K562 (cell line): Measurements from ENCODE around the gene ANOS1. TPM values are rescaled to one million over a fixed set of nuclear protein-coding genes. Genes with fewer than 3 reads are reported as not detected.

Experiments used
- ATAC-seq: fragments of 200-7000 bp; cut with Tn5 transposase; 3 replicates; pipeline ENCODE4 v1.9.1; 2020; ENCODE audit warnings: moderate library complexity
- BruUV-seq: library from RNA; stranded (reverse); fragments of 400-500 nt; replicated peaks from 2 replicates; lab custom pipeline; 2021; lab: Mats Ljungman, UMichigan
- CTCF ChIA-PET: fragments of 300-600 bp; formaldehyde crosslinking; extraction: SDS; loops from one replicate; lab custom pipeline; 2021; ENCODE audit warnings: low intra/inter-chr PET ratio; lab: Yijun Ruan, JAX
- POLR2A ChIA-PET: fragments of 300-600, 350-650 bp; sonication (Branson Sonifier 250); formaldehyde crosslinking; extraction: SDS; loops from one replicate; lab custom pipeline; 2021; ENCODE audit warnings: antibody characterized with exemption, inconsistent platforms; lab: Yijun Ruan, JAX
- DNase-seq, 4 experiments: peaks; one replicate each; pipeline versions ENCODE4 v3.0.0 to v3.0.0-alpha.2; 2011 to 2018; ENCODE audit warnings: low spot score in 3 of 4, mixed read lengths in 3 of 4; ENCODE audit errors: extremely low read depth in 1 of 4
- FAIRE-seq: peaks from 2 replicates; lab custom pipeline; 2011; peaks lifted over from hg19 to GRCh38; lab: Jason Lieb, UNC
- H2AFZ ChIP-seq: 2 replicates; pipeline ENCODE4 v1.6.0; 2011; ENCODE audit warnings: low read depth, low read length, control low read depth, inconsistent platforms
- H3K27ac ChIP-seq: fragments of 200-600 bp; 3 replicates; pipeline ENCODE4 v1.8.0; 2011; ENCODE audit warnings: low read depth, mild to moderate bottlenecking, control low read depth, inconsistent platforms, low read length, moderate library complexity, mixed read lengths; ENCODE audit errors: extremely low read depth
- H3K27me3 ChIP-seq, 2 experiments: fragments of 300-600 bp in 1 of 2; 2 replicates in 1 of 2; 3 replicates in 1 of 2; pipeline versions ENCODE4 v1.6.0 to v1.8.0; 2011; ENCODE audit warnings: inconsistent platforms in 2 of 2, low read length in 2 of 2, mild to moderate bottlenecking in 1 of 2, mixed read lengths in 1 of 2, moderate library complexity in 1 of 2; ENCODE audit not compliant: control insufficient read depth in 2 of 2, insufficient read depth in 2 of 2
- H3K36me3 ChIP-seq: fragments of 300-600 bp; 3 replicates; pipeline ENCODE4 v1.8.0; 2011; ENCODE audit warnings: mild to moderate bottlenecking, low read length, inconsistent platforms; ENCODE audit not compliant: control insufficient read depth, insufficient read depth
- H3K4me1 ChIP-seq, 2 experiments: fragments of 200-600 bp in 1 of 2; replicated peaks in 1 of 2; 2 replicates in 1 of 2; 3 replicates in 1 of 2; pipeline versions ENCODE4 v1.5.1 to v1.8.0; 2011; ENCODE audit warnings: inconsistent platforms in 2 of 2, low read length in 2 of 2, mild to moderate bottlenecking in 1 of 2, mixed read lengths in 1 of 2, moderate library complexity in 1 of 2; ENCODE audit not compliant: control insufficient read depth in 2 of 2, insufficient read depth in 2 of 2
- H3K4me2 ChIP-seq: 2 replicates; pipeline ENCODE4 v1.6.1; 2011; ENCODE audit warnings: low read length, control low read depth, inconsistent platforms, mixed read lengths; ENCODE audit not compliant: insufficient read depth
- H3K4me3 ChIP-seq: fragments of 200-600 bp; sonication (generic), shearing (Covaris generic); 2 replicates; pipeline ENCODE4 v1.5.1; 2016; ENCODE audit warnings: control low read depth, inconsistent platforms
- H3K79me2 ChIP-seq: fragments of 200-600 bp; 3 replicates; pipeline ENCODE4 v1.8.0; 2011; ENCODE audit warnings: low read length, inconsistent platforms; ENCODE audit not compliant: control insufficient read depth, insufficient read depth
- H3K9ac ChIP-seq, 2 experiments: 2 replicates each; pipeline versions ENCODE4 v1.6.0 to v1.6.1; 2011; ENCODE audit warnings: low read depth in 2 of 2, low read length in 2 of 2, control low read depth in 1 of 2, inconsistent platforms in 1 of 2, mild to moderate bottlenecking in 1 of 2, mixed read lengths in 1 of 2; ENCODE audit not compliant: insufficient read depth in 1 of 2
- H3K9me1 ChIP-seq: one replicate; pipeline ENCODE4 v1.6.0; 2011; ENCODE audit warnings: inconsistent platforms, mild to moderate bottlenecking, low read length, moderate library complexity; ENCODE audit not compliant: control insufficient read depth, insufficient read depth
- H3K9me3 ChIP-seq: replicated peaks from 2 replicates; pipeline ENCODE4 v1.5.1; 2011; ENCODE audit warnings: low read depth, low read length, inconsistent platforms; ENCODE audit not compliant: control insufficient read depth, insufficient read depth
- H4K20me1 ChIP-seq: replicated peaks from 2 replicates; pipeline ENCODE4 v1.6.1; 2011; ENCODE audit warnings: low read length, inconsistent platforms, mixed read lengths; ENCODE audit not compliant: control insufficient read depth, insufficient read depth
- MEF2D ChIP-seq: conservative IDR thresholded peaks from 2 replicates; pipeline ENCODE4 v1.6.1; 2016; ENCODE audit warnings: low read depth, missing genetic modification characterization, missing compliant biosample characterization
- MXD1 ChIP-seq: fragments of 250-450 bp; sonication (Bioruptor Pico); IDR thresholded peaks from 2 replicates; pipeline ENCODE4 v1.8.0; 2021; ENCODE audit warnings: borderline replicate concordance, mild to moderate bottlenecking, moderate library complexity; ENCODE audit not compliant: poor library complexity, severe bottlenecking
- PML ChIP-seq: IDR thresholded peaks from 2 replicates; pipeline ENCODE4 v1.6.1; 2012; ENCODE audit warnings: low read length, inconsistent platforms
- POLR3G ChIP-seq: IDR thresholded peaks from 2 replicates; pipeline ENCODE4 v1.6.1; 2011; ENCODE audit not compliant: insufficient read length, insufficient replicate concordance; ENCODE audit errors: extremely low read depth
- PRMT5 ChIP-seq: sonication (generic); formaldehyde crosslinking; IDR thresholded peaks from 2 replicates; pipeline ENCODE4 v1.5.0; 2020; ENCODE audit warnings: missing genetic modification reagents
- PTBP1 ChIP-seq: fragments of 200-400 bp; formaldehyde crosslinking; IDR thresholded peaks from 2 replicates; pipeline ENCODE4 v1.6.1; 2017; ENCODE audit warnings: low read depth, low read length
- SAFB2 ChIP-seq: fragments of 200-400 bp; formaldehyde crosslinking; IDR thresholded peaks from 2 replicates; pipeline ENCODE4 v1.6.1; 2018; ENCODE audit warnings: borderline replicate concordance, low read length, low read depth, moderate library complexity; ENCODE audit not compliant: severe bottlenecking
- SMARCA5 ChIP-seq: fragments of 450-650 bp; IDR thresholded peaks from 2 replicates; pipeline ENCODE4 v1.6.1; 2016
- TAF7 ChIP-seq: fragments of 450-650 bp; IDR thresholded peaks from 2 replicates; pipeline ENCODE4 v1.6.1; 2016; ENCODE audit warnings: missing genetic modification characterization, missing compliant biosample characterization
- TAF9B ChIP-seq: fragments of 450-650 bp; IDR thresholded peaks from 2 replicates; pipeline ENCODE4 v1.6.1; 2018; ENCODE audit warnings: mild to moderate bottlenecking; ENCODE audit not compliant: partially characterized antibody
- TAL1 ChIP-seq: fragments of 450-650 bp; IDR thresholded peaks from 2 replicates; pipeline ENCODE4 v1.6.1; 2016; ENCODE audit warnings: mild to moderate bottlenecking
- TCF3 ChIP-seq: sonication (generic); formaldehyde crosslinking; IDR thresholded peaks from 2 replicates; pipeline ENCODE4 v1.4.0; 2020; ENCODE audit warnings: mild to moderate bottlenecking, missing genetic modification reagents
- ZKSCAN1 ChIP-seq: fragments of 150-350 bp; IDR thresholded peaks from 2 replicates; pipeline ENCODE4 v1.6.1; 2016; ENCODE audit warnings: low read depth, low read length
- ZNF766 ChIP-seq: fragments of 200-800 bp; sonication (Bioruptor generic); conservative IDR thresholded peaks from 2 replicates; pipeline ENCODE4 v1.6.1; 2016; ENCODE audit warnings: missing genetic modification characterization, missing compliant biosample characterization
- WGBS: fragments of 100-300 bp; shearing (Covaris generic); methylation state at CpG from one replicate; pipeline ENCODE4 v1.1.6; 2016; ENCODE audit warnings: low coverage, mixed read lengths; ENCODE audit not compliant: insufficient coverage; ENCODE audit errors: missing lambda C conversion rate; 5-methylcytosine and 5-hydroxymethylcytosine counted together
- in situ Hi-C: fragments of 300-500 bp; cut with MboI; formaldehyde crosslinking; loops from 4 replicates; pipeline ENCODE4 v1.15.0; 2018; ENCODE audit warnings: inconsistent platforms, mixed read lengths
- intact Hi-C: fragments of 100-400 bp; cut with micrococcal nuclease; formaldehyde crosslinking; loops from 2 replicates; pipeline ENCODE4 v1.14.2; 2022
- polyA plus RNA-seq, 8 experiments: library from polyadenylated mRNA; depleted of rRNA in 4 of 8; stranded (reverse) in 5 of 8; unstranded in 3 of 8; fragments of >200 nt; fragmentation: Nextera tagmentation in 2 of 8; fragmentation: Illumina TruSeq in 1 of 8; extraction: Ambion mirVana in 2 of 8; extraction: Trizol in 1 of 8; gene quantifications; 2 replicates each; pipeline versions ENCODE4 v1.2.1 to v1.2.3, GENCODE V29; 2011 to 2014; ENCODE audit warnings: inconsistent platforms in 1 of 8, missing spikeins in 1 of 8
- total RNA-seq, 7 experiments: library from RNA; depleted of rRNA in 6 of 7; stranded (reverse); fragments of >200 nt in 6 of 7; fragmentation: Illumina TruSeq in 2 of 7; extraction: Trizol in 2 of 7; gene quantifications; 2 replicates each; pipeline versions ENCODE4 v1.2.1 to v1.2.3, GENCODE V29; 2011 to 2021; ENCODE audit warnings: low replicate concordance in 1 of 7

The ANOS1 gene
- total and polyA plus RNA-seq, 9 of the 15 experiments (the other 6 are each of a cell fraction or from before 2014, with no cell fraction given), result 0.04 TPM; not detected in 8

GRCh38 chrX:8520791-8521190 is 211.1 kb downstream of the ANOS1 start:
- in situ Hi-C loops (no loop called here), intact Hi-C loops (no loop called here)
- Histone ChIP-seq H3K36me3 (no peaks in the 10 kb centered on the region), H4K20me1 (no peaks in the 10 kb centered on the region), H3K4me3 (no peak overlapping the region), H3K4me2 (no peak overlapping the region), H3K79me2 (no peaks in the 10 kb centered on the region), H3K9me1 (no peaks in the 10 kb centered on the region), H2AFZ (no peak overlapping the region), H3K4me1 (no peaks in the 10 kb centered on the region), H3K9ac (no peak overlapping the region), H3K27ac (no peak overlapping the region), H3K27me3 (no peaks in the 10 kb centered on the region), H3K9me3 (no peaks in the 10 kb centered on the region)
- no TSS peak for BruUV-seq
- POLR2A ChIA-PET, result no interaction called here
- WGBS, result 0% methylated on average over 2 of the region's 2 CpGs
- FAIRE-seq (no peak), DNase-seq (no peak), ATAC-seq (no peak)
- CTCF ChIA-PET, result no interaction called here
- TF ChIP-seq MEF2D (tag) (no peak), TAF7 (tag) (no peak), ZKSCAN1 (no peak), PML (no peak), PRMT5 (CRISPR knock-in tag) (no peak), MXD1 (CRISPR knock-in tag) (no peak), POLR3G (no peak), ZNF766 (no peak), TAF9B (no peak), TCF3 (CRISPR knock-in tag) (no peak), TAL1 (no peak), SMARCA5 (no peak), PTBP1 (no peak), SAFB2 (no peak)
